ENCODE data around the gene CTNNA3.

Gene CTNNA3

DNA sequence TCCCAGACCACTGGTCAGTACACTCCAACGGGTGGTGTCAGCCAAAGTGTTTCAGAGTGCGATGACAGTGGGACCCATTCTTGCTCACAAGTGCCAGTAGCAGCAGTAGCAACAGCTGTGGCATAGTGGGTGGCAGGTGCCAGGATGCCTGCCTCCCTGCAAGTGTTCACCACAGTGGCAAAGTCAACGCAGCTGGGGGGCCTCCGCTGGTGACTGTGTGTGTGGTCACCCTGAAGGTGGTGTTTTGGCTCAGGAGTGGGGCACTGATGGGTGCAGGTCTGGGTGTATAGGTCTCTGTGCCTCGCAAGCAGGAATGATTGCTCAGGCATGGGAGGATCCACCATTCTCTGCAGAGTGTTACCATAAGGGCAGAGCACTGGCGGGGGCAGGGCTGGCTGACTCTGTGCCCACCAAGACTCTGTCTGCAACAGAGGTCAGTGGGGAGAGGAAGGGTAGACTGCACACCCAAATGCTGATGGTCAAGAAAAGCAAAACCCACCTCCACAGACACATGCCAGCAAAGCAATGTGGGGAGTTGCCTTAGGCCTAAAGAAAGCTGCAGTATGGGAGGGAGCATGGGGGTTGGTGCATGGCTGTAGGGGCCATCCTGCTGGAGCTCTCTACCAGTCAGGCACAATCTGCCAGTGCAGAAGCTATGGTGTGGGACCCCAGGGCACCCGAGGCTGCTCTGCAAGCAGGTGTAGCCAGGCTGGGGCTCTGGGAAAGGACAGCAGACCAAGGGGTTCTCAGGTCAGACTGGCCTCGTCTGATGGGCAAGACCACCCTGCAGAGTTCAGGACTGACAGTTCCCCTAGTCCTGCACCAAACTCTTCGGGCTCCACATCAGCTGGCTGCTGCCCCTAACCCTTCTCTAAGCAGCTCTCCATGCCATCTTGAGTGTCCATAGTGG lies 368.1 kb downstream of the CTNNA3 start:
- no peak overlapping the region for H3K4me3 ChIP-seq (ENCODE audit: low read length)
- no peak for TF ChIP-seq EZH2phosphoT487 (IDR thresholded peaks at IDR 0.05; ENCODE audit: borderline replicate concordance, low read length)
- TF ChIP-seq, protein P1, sequence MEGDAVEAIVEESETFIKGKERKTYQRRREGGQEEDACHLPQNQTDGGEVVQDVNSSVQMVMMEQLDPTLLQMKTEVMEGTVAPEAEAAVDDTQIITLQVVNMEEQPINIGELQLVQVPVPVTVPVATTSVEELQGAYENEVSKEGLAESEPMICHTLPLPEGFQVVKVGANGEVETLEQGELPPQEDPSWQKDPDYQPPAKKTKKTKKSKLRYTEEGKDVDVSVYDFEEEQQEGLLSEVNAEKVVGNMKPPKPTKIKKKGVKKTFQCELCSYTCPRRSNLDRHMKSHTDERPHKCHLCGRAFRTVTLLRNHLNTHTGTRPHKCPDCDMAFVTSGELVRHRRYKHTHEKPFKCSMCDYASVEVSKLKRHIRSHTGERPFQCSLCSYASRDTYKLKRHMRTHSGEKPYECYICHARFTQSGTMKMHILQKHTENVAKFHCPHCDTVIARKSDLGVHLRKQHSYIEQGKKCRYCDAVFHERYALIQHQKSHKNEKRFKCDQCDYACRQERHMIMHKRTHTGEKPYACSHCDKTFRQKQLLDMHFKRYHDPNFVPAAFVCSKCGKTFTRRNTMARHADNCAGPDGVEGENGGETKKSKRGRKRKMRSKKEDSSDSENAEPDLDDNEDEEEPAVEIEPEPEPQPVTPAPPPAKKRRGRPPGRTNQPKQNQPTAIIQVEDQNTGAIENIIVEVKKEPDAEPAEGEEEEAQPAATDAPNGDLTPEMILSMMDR (IDR thresholded peaks at IDR 0.05; ENCODE audit: low read depth, low read length, poor library complexity, severe bottlenecking) = no peak
- H4K20me1 ChIP-seq (ENCODE audit: control insufficient read depth, insufficient read depth, low read depth, low read length) = no peaks in the 10 kb centered on the region
- no peaks in the 10 kb centered on the region for H3K79me2 ChIP-seq (ENCODE audit: control insufficient read depth, low read length)
- H3K4me2 ChIP-seq (ENCODE audit: low read length) = no peak overlapping the region
- no peaks in the 10 kb centered on the region for H3K27me3 ChIP-seq (ENCODE audit: control insufficient read depth, low read length)
- no peaks in the 10 kb centered on the region for H3K9me2 ChIP-seq (replicated peaks; ENCODE audit: control insufficient read depth, low read length)
- H3K27ac ChIP-seq (ENCODE audit: low read depth, low read length) = no peak overlapping the region
- H3F3A ChIP-seq (ENCODE audit: control insufficient read depth, insufficient read depth) = no peaks in the 10 kb centered on the region
- no peaks in the 10 kb centered on the region for H3K9me3 ChIP-seq (ENCODE audit: control insufficient read depth, insufficient read depth, low read length)
- H3K4me1 ChIP-seq (ENCODE audit: control insufficient read depth, low read length) = no peaks in the 10 kb centered on the region
- H3K36me3 ChIP-seq (ENCODE audit: control insufficient read depth, low read length) = no peaks in the 10 kb centered on the region

- TF ChIP-seq EZH2phosphoT487 (IDR thresholded peaks at IDR 0.05; ENCODE audit: borderline replicate concordance, low read length) = no peak
- TF ChIP-seq, protein P1 (IDR thresholded peaks at IDR 0.05; ENCODE audit: low read depth, low read length, poor library complexity, severe bottlenecking) = no peak
Measured at GRCh38 chr10:67319976-67320375, 376.0 kb downstream of the CTNNA3 start.

DNA sequence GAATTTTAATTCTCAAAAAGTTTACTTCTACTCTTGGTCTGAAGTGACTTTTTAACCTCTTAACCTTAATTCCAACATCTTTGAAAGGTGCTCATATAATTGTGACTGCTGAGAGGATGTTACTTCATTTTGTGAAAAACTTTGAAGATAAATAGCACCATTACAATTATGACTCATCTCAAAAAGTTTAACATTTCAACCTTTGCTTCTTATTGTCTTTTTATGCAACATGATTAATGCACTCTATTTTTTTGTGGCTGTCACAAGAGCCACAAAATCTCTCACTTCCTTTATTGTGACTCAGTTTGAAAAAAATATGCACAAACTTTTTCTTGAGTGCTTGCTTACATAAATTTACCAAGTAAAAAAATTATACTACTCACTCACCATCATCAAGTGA lies 387.1 kb downstream of the CTNNA3 start:
- Histone ChIP-seq H3K4me3 (ENCODE audit: low read length) (no peak overlapping the region), H3F3A (ENCODE audit: control insufficient read depth, insufficient read depth) (no peaks in the 10 kb centered on the region), H3K36me3 (ENCODE audit: control insufficient read depth, low read length) (no peaks in the 10 kb centered on the region), H3K4me1 (ENCODE audit: control insufficient read depth, low read length) (no peaks in the 10 kb centered on the region), H3K9me2 (replicated peaks; ENCODE audit: control insufficient read depth, low read length) (no peaks in the 10 kb centered on the region), H3K4me2 (ENCODE audit: low read length) (no peak overlapping the region), H3K27ac (ENCODE audit: low read depth, low read length) (no peak overlapping the region), H3K27me3 (ENCODE audit: control insufficient read depth, low read length) (no peaks in the 10 kb centered on the region), H3K9me3 (ENCODE audit: control insufficient read depth, insufficient read depth, low read length) (no peaks in the 10 kb centered on the region), H3K79me2 (ENCODE audit: control insufficient read depth, low read length) (no peaks in the 10 kb centered on the region), H4K20me1 (ENCODE audit: control insufficient read depth, insufficient read depth, low read depth, low read length) (no peaks in the 10 kb centered on the region)
- TF ChIP-seq, protein P1 (IDR thresholded peaks at IDR 0.05; ENCODE audit: low read depth, low read length, poor library complexity, severe bottlenecking) = no peak
- no peak for TF ChIP-seq EZH2phosphoT487 (IDR thresholded peaks at IDR 0.05; ENCODE audit: borderline replicate concordance, low read length)

More at GRCh38 chr10:67319976-67320375, 376.0 kb downstream of the CTNNA3 start:
- Histone ChIP-seq H3K27me3 (ENCODE audit: control insufficient read depth, low read length) (0 out of 2 replicates have a peak, but pooled peaks cover 1% of the 10 kb centered on the region), H3K9me2 (replicated peaks; ENCODE audit: control insufficient read depth, low read length) (no peaks in the 10 kb centered on the region), H4K20me1 (ENCODE audit: control insufficient read depth, insufficient read depth, low read depth, low read length) (no peaks in the 10 kb centered on the region), H3K9me3 (ENCODE audit: control insufficient read depth, insufficient read depth, low read length) (no peaks in the 10 kb centered on the region), H3F3A (ENCODE audit: control insufficient read depth, insufficient read depth) (no peaks in the 10 kb centered on the region), H3K79me2 (ENCODE audit: control insufficient read depth, low read length) (no peaks in the 10 kb centered on the region), H3K36me3 (ENCODE audit: control insufficient read depth, low read length) (no peaks in the 10 kb centered on the region), H3K4me3 (ENCODE audit: low read length) (no peak overlapping the region), H3K4me1 (ENCODE audit: control insufficient read depth, low read length) (no peaks in the 10 kb centered on the region), H3K4me2 (ENCODE audit: low read length) (no peak overlapping the region), H3K27ac (ENCODE audit: low read depth, low read length) (no peak overlapping the region)

All from DOHH2 (cell line).